Ureter (tissue), 1 donor: ENCODE results near the gene TBC1D2B. TPM values are rescaled to one million over a fixed set of nuclear protein-coding genes. Genes with fewer than 3 reads are reported as not detected.

ENCODE experiments used
- DNase-seq: peaks from one replicate; pipeline ENCODE4 v3.0.0-alpha.2; 2020; ENCODE audit warnings: low spot score
- total RNA-seq: library from RNA; stranded (reverse); gene quantifications from one replicate; pipeline ENCODE4 v1.2.4, GENCODE V29; 2023
- donor health status: DM: yes; HTN: yes; CAD: no.

TBC1D2B gene
- total RNA-seq, 1 donor from 2014 or later = 103 TPM

- peak; percentile 65 for DNase-seq
Observed at GRCh38 chr15:78034495-78035191, 42.9 kb downstream of the TBC1D2B start.

DNA sequence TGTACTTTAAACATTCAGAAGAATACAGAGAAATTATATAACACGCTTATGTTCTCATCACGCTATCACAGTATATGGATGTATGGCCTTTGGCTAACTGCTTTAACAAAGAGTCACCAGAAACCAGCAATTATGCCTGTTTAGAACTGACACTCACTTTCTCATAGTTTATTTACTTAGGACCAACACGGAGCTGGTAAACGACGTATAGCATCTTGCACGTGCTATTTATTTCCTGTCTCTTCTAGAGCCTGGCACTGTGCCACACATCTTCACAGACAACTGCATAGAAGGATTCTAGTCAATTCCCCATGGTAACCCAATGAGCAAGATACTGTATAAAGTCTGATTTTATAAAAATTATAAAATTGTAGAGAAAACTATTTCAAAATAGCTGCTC, 43.6 kb downstream of the TBC1D2B start:
- DNase-seq = no peak

GRCh38 chr15:78032671-78033070, 44.8 kb downstream of the TBC1D2B start:
- no peak for DNase-seq

DNA sequence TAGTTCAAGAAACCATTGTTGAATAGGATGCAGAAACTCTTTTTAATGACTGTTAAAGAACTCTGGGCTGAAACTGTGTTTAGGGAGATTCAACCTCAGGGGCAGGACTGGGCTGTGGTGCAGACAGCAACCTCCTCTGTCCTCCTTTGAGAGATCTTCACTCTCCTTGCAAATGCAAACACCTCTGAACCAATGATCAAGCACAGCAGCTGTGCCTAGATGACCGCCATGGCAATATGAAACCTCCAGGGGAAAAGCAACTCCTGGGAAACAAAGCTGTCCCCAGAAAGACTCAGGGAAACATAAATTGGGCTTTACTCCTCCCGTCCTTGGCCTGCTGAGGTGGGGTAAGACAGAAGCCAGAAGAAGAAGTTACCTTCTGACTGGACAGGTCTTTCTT, 52.6 kb downstream of the TBC1D2B start:
- DNase-seq = no peak

DNA sequence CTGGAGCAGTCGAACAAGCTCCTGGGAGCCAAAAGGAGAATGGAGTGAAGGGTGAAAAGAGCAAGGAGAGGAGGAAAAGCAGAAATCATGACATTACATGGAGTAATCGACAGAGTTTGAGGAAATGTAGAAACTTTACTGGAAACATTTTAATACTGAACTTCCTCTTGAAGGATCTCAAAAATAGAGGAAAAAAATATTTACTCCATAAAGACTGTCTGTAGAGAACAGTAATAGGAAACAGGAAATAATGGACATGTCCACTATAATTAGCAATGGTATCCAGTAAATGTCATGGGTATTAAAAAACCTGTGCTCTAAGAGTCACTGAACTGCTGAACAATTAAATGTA, 53.0 kb downstream of the TBC1D2B start:
- DNase-seq = no peak

DNA sequence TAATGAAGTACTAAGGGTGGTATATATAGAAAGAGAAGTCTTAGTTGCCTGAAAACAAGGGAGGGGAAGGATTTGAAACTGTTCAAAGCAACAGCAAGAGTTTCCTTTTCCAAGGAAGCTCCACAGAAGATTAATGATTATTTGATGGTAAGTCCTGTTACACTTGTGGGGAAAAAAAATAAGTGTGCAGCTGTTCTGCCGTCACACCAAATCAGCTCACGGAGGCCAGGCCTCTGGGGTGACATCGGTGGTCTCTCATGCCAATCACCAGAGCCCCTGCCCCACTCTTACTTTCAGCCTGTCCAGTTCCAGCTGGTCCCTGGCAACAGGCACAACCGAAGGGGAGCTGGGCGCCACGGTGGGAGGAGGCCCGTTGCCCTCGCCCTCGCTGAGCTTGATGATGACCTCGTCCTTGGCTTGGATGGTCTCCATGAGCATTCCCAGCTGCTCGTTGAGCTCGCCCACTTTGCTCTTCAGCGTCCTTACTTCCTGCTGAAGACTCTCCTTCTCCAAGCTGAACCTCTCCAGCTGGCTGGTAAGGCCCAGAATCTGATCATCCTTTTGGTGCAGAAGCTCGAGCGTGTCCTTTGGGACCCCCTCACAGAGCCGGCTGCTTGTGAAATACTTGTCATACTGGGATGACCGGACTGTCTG, 53.5 kb downstream of the TBC1D2B start:
- no peak for DNase-seq

DNA sequence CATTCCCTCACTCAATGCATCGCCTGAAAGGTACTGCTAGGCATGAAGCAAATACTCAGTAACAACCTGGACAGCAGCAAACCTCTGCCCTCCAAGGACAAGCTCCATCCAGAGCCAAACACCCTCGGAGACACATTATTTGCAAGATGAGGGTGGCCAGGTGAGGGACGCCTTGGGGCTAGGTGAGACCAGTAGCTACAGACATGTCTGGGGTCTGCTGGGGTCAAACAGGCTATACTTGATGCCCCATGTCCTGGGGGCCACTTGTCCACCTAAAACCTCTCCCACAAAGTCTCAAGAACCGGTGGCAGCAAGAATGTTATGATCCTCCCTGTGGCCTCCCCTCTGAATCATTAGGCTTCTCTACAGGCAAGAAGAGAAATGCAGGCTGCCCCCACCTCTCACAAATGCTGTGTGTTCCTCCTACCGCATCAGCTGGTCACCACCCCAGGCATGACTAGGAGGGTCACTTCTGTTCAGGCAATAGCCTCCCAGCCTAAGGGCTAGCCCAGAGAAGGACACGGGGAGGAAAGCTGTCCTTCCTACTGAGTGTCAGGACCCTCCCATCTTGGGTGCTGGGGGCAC, 54.3 kb downstream of the TBC1D2B start:
- no peak for DNase-seq

DNA sequence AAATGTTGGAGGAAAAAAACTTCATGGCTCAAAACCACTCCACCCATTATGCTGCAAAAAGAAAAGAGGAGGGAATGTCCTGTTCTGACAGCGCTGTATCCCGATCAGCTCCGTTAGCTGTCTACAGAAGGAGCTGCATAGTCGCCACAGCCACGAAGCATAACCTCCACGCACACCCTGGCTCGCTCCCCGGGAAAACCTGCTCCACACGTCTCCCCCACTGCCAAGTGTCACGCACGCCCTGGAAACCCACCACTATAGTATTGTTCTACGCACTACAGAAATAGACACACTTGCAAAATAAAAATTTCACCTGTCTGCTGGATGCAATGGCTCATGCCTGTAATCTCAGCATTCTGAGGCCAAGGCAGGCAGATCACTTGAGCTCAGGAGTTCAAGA, 55.8 kb downstream of the TBC1D2B start:
- no peak for DNase-seq

- no peak for DNase-seq
Observed at GRCh38 chr15:78020007-78020406, 57.5 kb downstream of the TBC1D2B start.

GRCh38 chr15:78018946-78019644, 58.4 kb downstream of the TBC1D2B start:
- no peak for DNase-seq

- DNase-seq = no peak
Observed at GRCh38 chr15:78018445-78018844, 59.1 kb downstream of the TBC1D2B start.

DNA sequence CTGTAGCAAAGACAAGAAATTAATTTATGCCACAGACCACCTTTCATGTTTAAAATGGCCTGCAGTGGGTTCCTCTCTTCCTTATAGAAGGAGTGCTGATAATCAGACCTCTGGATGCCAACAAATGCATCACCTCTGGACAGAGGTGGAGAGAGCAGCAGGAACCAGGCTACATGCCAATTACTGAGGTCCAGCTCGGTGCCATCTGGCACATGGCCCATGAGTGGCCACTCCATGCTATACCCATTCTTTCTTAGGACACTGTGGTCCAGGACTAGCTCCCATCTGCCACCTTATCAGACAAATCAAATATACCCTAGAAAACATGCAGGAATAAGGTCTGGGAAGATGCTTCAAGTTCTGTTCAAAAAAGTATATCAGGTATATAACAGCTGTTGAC, 60.7 kb downstream of the TBC1D2B start:
- no peak for DNase-seq

- DNase-seq = peak; percentile 84
Observed at GRCh38 chr15:78012643-78013077, 64.9 kb downstream of the TBC1D2B start.

- DNase-seq = no peak
Observed at GRCh38 chr15:78010067-78010466, 67.4 kb downstream of the TBC1D2B start.

GRCh38 chr15:78007964-78008886, 69.3 kb downstream of the TBC1D2B start:
- DNase-seq = peak; percentile 86

- DNase-seq = no peak
Observed at GRCh38 chr15:78007211-78007931, 70.1 kb downstream of the TBC1D2B start.

DNA sequence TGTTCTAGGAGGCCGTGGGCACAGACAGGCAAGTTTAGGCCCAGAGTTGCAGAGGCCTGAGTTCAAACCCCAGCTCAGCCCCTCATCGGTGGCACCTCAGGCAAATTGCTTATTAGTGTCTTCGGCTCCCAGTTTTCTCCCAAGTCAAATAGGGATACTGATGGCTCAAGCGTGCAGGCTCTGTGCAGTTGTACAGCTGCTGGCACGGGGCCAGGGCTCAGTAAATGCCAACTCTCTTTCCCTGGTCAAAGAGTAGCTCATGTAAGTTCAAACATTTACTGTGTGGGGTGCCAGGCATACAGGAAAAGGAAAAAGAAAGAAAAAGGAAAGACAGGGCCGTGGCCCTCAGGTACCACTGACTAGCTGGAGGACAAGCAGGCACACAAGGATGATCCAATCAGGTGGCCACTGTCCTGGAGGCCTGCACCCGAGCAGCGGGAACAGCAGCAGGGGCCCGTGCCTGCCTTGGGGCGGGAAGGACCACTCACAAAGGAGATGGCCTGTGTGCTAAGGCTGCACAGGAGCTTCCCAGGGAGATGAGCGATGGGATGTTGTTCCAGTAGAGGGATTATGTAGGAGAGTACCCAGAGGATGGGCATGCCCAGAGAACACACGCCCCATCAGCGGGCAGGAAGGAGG, 70.8 kb downstream of the TBC1D2B start:
- no peak for DNase-seq

DNA sequence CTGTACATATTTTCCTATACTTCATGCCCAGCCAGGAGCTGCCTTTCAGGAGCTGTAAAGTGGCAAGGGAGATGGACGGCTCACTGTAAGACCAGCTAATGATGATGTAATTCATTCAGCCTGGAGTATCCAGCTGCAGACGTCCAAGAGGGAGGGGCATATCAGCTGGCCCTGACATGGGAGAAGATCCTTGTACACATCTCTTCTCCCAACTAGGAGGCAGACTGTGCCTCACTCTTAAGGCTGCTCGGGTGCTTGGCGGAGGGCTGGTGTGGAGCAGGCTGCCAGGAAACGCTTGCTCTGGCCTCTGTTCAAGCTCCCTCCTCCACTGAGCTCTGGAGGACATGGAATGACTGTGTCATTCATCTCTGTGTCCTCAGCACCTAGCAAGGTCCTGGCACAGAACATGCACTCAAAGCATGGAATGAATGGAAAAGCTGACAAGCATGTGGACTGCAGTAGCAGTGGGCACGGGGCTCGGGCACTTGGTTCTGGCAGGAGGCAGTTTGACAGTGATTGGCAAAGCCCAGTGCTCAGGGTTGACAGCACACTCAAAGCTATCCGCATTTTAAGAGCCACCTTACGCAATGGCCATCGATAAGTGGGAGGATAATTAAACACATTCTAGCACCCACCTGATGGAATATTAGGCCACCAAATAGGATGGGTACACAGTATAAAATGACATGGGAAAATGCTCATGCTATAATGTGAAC, 72.4 kb downstream of the TBC1D2B start:
- peak; percentile 80 for DNase-seq

DNA sequence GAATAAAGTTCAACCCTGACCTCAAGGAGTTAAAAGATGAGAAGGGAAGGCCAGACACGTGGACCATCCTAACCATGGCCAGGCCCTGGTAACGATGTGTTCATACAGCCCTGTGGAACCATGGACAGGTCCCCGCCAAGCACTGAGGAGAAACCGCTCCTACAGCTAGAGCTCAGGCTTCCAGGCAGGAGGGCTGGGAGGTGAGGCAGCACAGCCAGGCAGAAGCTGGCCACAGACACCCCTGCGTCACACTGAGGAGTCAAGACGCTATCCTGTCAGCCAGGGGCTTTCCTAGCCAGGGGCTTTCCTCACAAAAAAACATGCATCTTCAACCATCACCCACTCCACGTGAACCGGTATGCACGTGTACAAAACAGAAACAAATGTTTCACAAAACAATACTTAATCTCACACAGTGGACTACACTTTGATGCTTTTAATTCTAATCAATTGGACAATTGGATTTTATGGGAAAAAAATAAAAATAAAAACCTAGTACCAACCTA, 73.2 kb downstream of the TBC1D2B start:
- no peak for DNase-seq
